Measurements from ENCODE around the gene IGF2R. TPM values are rescaled to one million over a fixed set of nuclear protein-coding genes. Genes with fewer than 3 reads are reported as not detected.

Gene IGF2R
- total RNA-seq, 2 donors from 2014 or later = 50.1 to 56.2 TPM

GRCh38 chr6:160035241-160035640 is 66.4 kb downstream of the IGF2R start:
- intact Hi-C loops (cut with DNase I) = loop anchor here in 1 of 2 donors (10.0 kb wide), 1 partner anchor 170 kb away; no protein-coding TSS in a partner anchor
- DNase-seq (no peak), ATAC-seq (no peak)

- intact Hi-C loops (cut with DNase I) = loop anchor here in 1 of 2 donors (10.0 kb wide), 1 partner anchor 171 kb away; no protein-coding TSS in a partner anchor
- ATAC-seq (no peak), DNase-seq (no peak)
These were observed 66.9 kb downstream of the IGF2R start for GRCh38 chr6:160035693-160036330.

- intact Hi-C loops (cut with DNase I) = loop anchor here in 1 of 2 donors (10.0 kb wide), 1 partner anchor 172 kb away; no protein-coding TSS in a partner anchor
- DNase-seq (no peak), ATAC-seq (peak in 1 of 2 donors; percentile 46)
These were observed 67.4 kb downstream of the IGF2R start for GRCh38 chr6:160036331-160036695.

GRCh38 chr6:160036790-160037206 is 67.9 kb downstream of the IGF2R start:
- no peak for DNase-seq

GRCh38 chr6:160038479-160038878 is 69.6 kb downstream of the IGF2R start:
- intact Hi-C loops (cut with DNase I) = loop anchor here in 1 of 2 donors (10.0 kb wide), 1 partner anchor 174 kb away; no protein-coding TSS in a partner anchor
- DNase-seq (no peak), ATAC-seq (no peak)

More at GRCh38 chr6:160036790-160037206, 67.9 kb downstream of the IGF2R start:
- peak; percentile 70 to 79 for ATAC-seq
- intact Hi-C loops (cut with DNase I) = loop anchor here in 1 of 2 donors (10.0 kb wide), 1 partner anchor 172 kb away; no protein-coding TSS in a partner anchor

GRCh38 chr6:160039441-160039840 is 70.6 kb downstream of the IGF2R start:
- ATAC-seq (no peak), DNase-seq (no peak)
- intact Hi-C loops (cut with DNase I) = loop anchor here in 1 of 2 donors (10.0 kb wide), 1 partner anchor 175 kb away; no protein-coding TSS in a partner anchor

GRCh38 chr6:160040055-160040454 is 71.2 kb downstream of the IGF2R start:
- no peak for ATAC-seq
- intact Hi-C loops (cut with DNase I) = loop anchor here (5.0 to 10.0 kb wide), 2 partner anchors 73 to 75 kb away; partner anchors contain the start of gene IGF2R (in 2 of the 2)
- DNase-seq = no peak

GRCh38 chr6:160040527-160041264 is 71.8 kb downstream of the IGF2R start:
- intact Hi-C loops (cut with DNase I) = loop anchor here (5.0 to 10.0 kb wide), 2 partner anchors 73 to 76 kb away; partner anchors contain the start of gene IGF2R (in 2 of the 2)
- DNase-seq (no peak), ATAC-seq (no peak)

- intact Hi-C loops (cut with DNase I) = loop anchor here (5.0 to 10.0 kb wide), 2 partner anchors 74 to 77 kb away; partner anchors contain the start of gene IGF2R (in 2 of the 2)
- DNase-seq = peak; percentile 63
These were observed 72.7 kb downstream of the IGF2R start for GRCh38 chr6:160041608-160042007.

GRCh38 chr6:160042014-160042773 is 73.3 kb downstream of the IGF2R start:
- peak in 1 of 2 donors; percentile 70 for ATAC-seq
- intact Hi-C loops (cut with DNase I) = loop anchor here (5.0 to 10.0 kb wide), 2 partner anchors 75 to 77 kb away; partner anchors contain the start of gene IGF2R (in 2 of the 2)

More at GRCh38 chr6:160041608-160042007, 72.7 kb downstream of the IGF2R start:
- ATAC-seq = peak; percentile 77 to 92

GRCh38 chr6:160042788-160043301 is 74.0 kb downstream of the IGF2R start:
- ATAC-seq (peak; percentile 20 to 39), DNase-seq (no peak)
- intact Hi-C loops (cut with DNase I) = loop anchor here (5.0 to 10.0 kb wide), 2 partner anchors 76 to 78 kb away; partner anchors contain the start of gene IGF2R (in 2 of the 2)

More at GRCh38 chr6:160042014-160042773, 73.3 kb downstream of the IGF2R start:
- no peak for DNase-seq

- intact Hi-C loops (cut with DNase I) = loop anchor here (5.0 to 10.0 kb wide), 2 partner anchors 76 to 79 kb away; partner anchors contain the start of gene IGF2R (in 2 of the 2)
- no peak for ATAC-seq
- DNase-seq = no peak
These were observed 74.9 kb downstream of the IGF2R start for GRCh38 chr6:160043784-160044183.

GRCh38 chr6:160044687-160045086 is 75.8 kb downstream of the IGF2R start:
- ATAC-seq = no peak
- no peak for DNase-seq
- intact Hi-C loops (cut with DNase I) = loop anchor here (5.0 to 10.0 kb wide), 2 partner anchors 77 to 80 kb away; partner anchors contain the start of gene IGF2R (in 2 of the 2)

- ATAC-seq (no peak), DNase-seq (no peak)
- intact Hi-C loops (cut with DNase I) = loop anchor here in 1 of 2 donors (10.0 kb wide), 1 partner anchor 84 kb away; the partner anchor contains the start of gene IGF2R
These were observed 79.6 kb downstream of the IGF2R start for GRCh38 chr6:160048471-160048870.

GRCh38 chr6:160049346-160049745 is 80.5 kb downstream of the IGF2R start:
- DNase-seq (no peak), ATAC-seq (no peak)
- intact Hi-C loops (cut with DNase I) = loop anchor here in 1 of 2 donors (10.0 kb wide), 1 partner anchor 85 kb away; the partner anchor contains the start of gene IGF2R

GRCh38 chr6:160050022-160050421 is 81.1 kb downstream of the IGF2R start:
- intact Hi-C loops (cut with DNase I) = no loop called here
- ATAC-seq = no peak
- no peak for DNase-seq

- intact Hi-C loops (cut with DNase I) = no loop called here
- no peak for ATAC-seq
These were observed 82.5 kb downstream of the IGF2R start for GRCh38 chr6:160051390-160051789.

GRCh38 chr6:160054271-160054670 is 85.4 kb downstream of the IGF2R start:
- no peak for DNase-seq
- intact Hi-C loops (cut with DNase I) = no loop called here
- no peak for ATAC-seq

More at GRCh38 chr6:160051390-160051789, 82.5 kb downstream of the IGF2R start:
- DNase-seq = no peak
